K562 (cell line): ENCODE data around the gene CLHC1. TPM values are rescaled to one million over a fixed set of nuclear protein-coding genes. Genes with fewer than 3 reads are reported as not detected.

Experiments
- ATAC-seq: fragments of 200-7000 bp; cut with Tn5 transposase; 3 replicates; pipeline ENCODE4 v1.9.1; 2020; ENCODE audit warnings: moderate library complexity
- BruUV-seq: library from RNA; stranded (reverse); fragments of 400-500 nt; replicated peaks from 2 replicates; lab custom pipeline; 2021; lab: Mats Ljungman, UMichigan
- CTCF ChIA-PET: fragments of 300-600 bp; formaldehyde crosslinking; extraction: SDS; loops from one replicate; lab custom pipeline; 2021; ENCODE audit warnings: low intra/inter-chr PET ratio; lab: Yijun Ruan, JAX
- POLR2A ChIA-PET: fragments of 300-600, 350-650 bp; sonication (Branson Sonifier 250); formaldehyde crosslinking; extraction: SDS; loops from one replicate; lab custom pipeline; 2021; ENCODE audit warnings: antibody characterized with exemption, inconsistent platforms; lab: Yijun Ruan, JAX
- DNase-seq, 4 experiments: peaks; one replicate each; pipeline versions ENCODE4 v3.0.0 to v3.0.0-alpha.2; 2011 to 2018; ENCODE audit warnings: low spot score in 3 of 4, mixed read lengths in 3 of 4; ENCODE audit errors: extremely low read depth in 1 of 4
- FAIRE-seq: peaks from 2 replicates; lab custom pipeline; 2011; peaks lifted over from hg19 to GRCh38; lab: Jason Lieb, UNC
- H2AFZ ChIP-seq: 2 replicates; pipeline ENCODE4 v1.6.0; 2011; ENCODE audit warnings: low read depth, low read length, control low read depth, inconsistent platforms
- H3K27ac ChIP-seq: fragments of 200-600 bp; 3 replicates; pipeline ENCODE4 v1.8.0; 2011; ENCODE audit warnings: low read depth, mild to moderate bottlenecking, control low read depth, inconsistent platforms, low read length, moderate library complexity, mixed read lengths; ENCODE audit errors: extremely low read depth
- H3K27me3 ChIP-seq, 2 experiments: fragments of 300-600 bp in 1 of 2; 2 replicates in 1 of 2; 3 replicates in 1 of 2; pipeline versions ENCODE4 v1.6.0 to v1.8.0; 2011; ENCODE audit warnings: inconsistent platforms in 2 of 2, low read length in 2 of 2, mild to moderate bottlenecking in 1 of 2, mixed read lengths in 1 of 2, moderate library complexity in 1 of 2; ENCODE audit not compliant: control insufficient read depth in 2 of 2, insufficient read depth in 2 of 2
- H3K36me3 ChIP-seq: fragments of 300-600 bp; 3 replicates; pipeline ENCODE4 v1.8.0; 2011; ENCODE audit warnings: mild to moderate bottlenecking, low read length, inconsistent platforms; ENCODE audit not compliant: control insufficient read depth, insufficient read depth
- H3K4me1 ChIP-seq, 2 experiments: fragments of 200-600 bp in 1 of 2; replicated peaks in 1 of 2; 2 replicates in 1 of 2; 3 replicates in 1 of 2; pipeline versions ENCODE4 v1.5.1 to v1.8.0; 2011; ENCODE audit warnings: inconsistent platforms in 2 of 2, low read length in 2 of 2, mild to moderate bottlenecking in 1 of 2, mixed read lengths in 1 of 2, moderate library complexity in 1 of 2; ENCODE audit not compliant: control insufficient read depth in 2 of 2, insufficient read depth in 2 of 2
- H3K4me2 ChIP-seq: 2 replicates; pipeline ENCODE4 v1.6.1; 2011; ENCODE audit warnings: low read length, control low read depth, inconsistent platforms, mixed read lengths; ENCODE audit not compliant: insufficient read depth
- H3K4me3 ChIP-seq: fragments of 200-600 bp; sonication (generic), shearing (Covaris generic); 2 replicates; pipeline ENCODE4 v1.5.1; 2016; ENCODE audit warnings: control low read depth, inconsistent platforms
- H3K79me2 ChIP-seq: fragments of 200-600 bp; 3 replicates; pipeline ENCODE4 v1.8.0; 2011; ENCODE audit warnings: low read length, inconsistent platforms; ENCODE audit not compliant: control insufficient read depth, insufficient read depth
- H3K9ac ChIP-seq, 2 experiments: 2 replicates each; pipeline versions ENCODE4 v1.6.0 to v1.6.1; 2011; ENCODE audit warnings: low read depth in 2 of 2, low read length in 2 of 2, control low read depth in 1 of 2, inconsistent platforms in 1 of 2, mild to moderate bottlenecking in 1 of 2, mixed read lengths in 1 of 2; ENCODE audit not compliant: insufficient read depth in 1 of 2
- H3K9me1 ChIP-seq: one replicate; pipeline ENCODE4 v1.6.0; 2011; ENCODE audit warnings: inconsistent platforms, mild to moderate bottlenecking, low read length, moderate library complexity; ENCODE audit not compliant: control insufficient read depth, insufficient read depth
- H3K9me3 ChIP-seq: replicated peaks from 2 replicates; pipeline ENCODE4 v1.5.1; 2011; ENCODE audit warnings: low read depth, low read length, inconsistent platforms; ENCODE audit not compliant: control insufficient read depth, insufficient read depth
- H4K20me1 ChIP-seq: replicated peaks from 2 replicates; pipeline ENCODE4 v1.6.1; 2011; ENCODE audit warnings: low read length, inconsistent platforms, mixed read lengths; ENCODE audit not compliant: control insufficient read depth, insufficient read depth
- ATF1 ChIP-seq, 2 experiments: fragments of 450-650 bp in 1 of 2; IDR thresholded peaks; 2 replicates each; pipeline ENCODE4 v1.6.1; 2016; ENCODE audit warnings: missing compliant biosample characterization in 1 of 2, missing genetic modification characterization in 1 of 2
- CREB5 ChIP-seq: fragments of 250-450 bp; sonication (Bioruptor Pico); IDR thresholded peaks from 2 replicates; pipeline ENCODE4 v1.5.0; 2020; ENCODE audit warnings: mild to moderate bottlenecking
- MCM7 ChIP-seq, 2 experiments: fragments of 450-650 bp; IDR thresholded peaks; 2 replicates each; pipeline ENCODE4 v1.6.1; 2016 to 2018
- OTX1 ChIP-seq: fragments of 450-650 bp; formaldehyde crosslinking; IDR thresholded peaks from 2 replicates; pipeline ENCODE4 v1.4.0; 2022; ENCODE audit warnings: mild to moderate bottlenecking
- RERE ChIP-seq: sonication (generic); formaldehyde crosslinking; IDR thresholded peaks from 2 replicates; pipeline ENCODE4 v1.8.0; 2023; ENCODE audit warnings: missing genetic modification reagents, mild to moderate bottlenecking, borderline replicate concordance
- SMAD1 ChIP-seq: fragments of 150-350 bp; IDR thresholded peaks from 2 replicates; pipeline ENCODE4 v1.6.1; 2014; ENCODE audit warnings: low read length, low read depth; ENCODE audit not compliant: partially characterized antibody
- THRAP3 ChIP-seq: fragments of 450-650 bp; IDR thresholded peaks from 2 replicates; pipeline ENCODE4 v1.6.1; 2016; ENCODE audit warnings: mild to moderate bottlenecking, inconsistent platforms, borderline replicate concordance
- ZNF197 ChIP-seq: fragments of 200-800 bp; sonication (Bioruptor generic); IDR thresholded peaks from 2 replicates; pipeline ENCODE4 v1.6.1; 2016; ENCODE audit warnings: low read depth, missing genetic modification characterization, missing compliant biosample characterization
- ZNF316 ChIP-seq: fragments of 450-650 bp; IDR thresholded peaks from 2 replicates; pipeline ENCODE4 v1.6.1; 2016
- ZNF395 ChIP-seq: fragments of 200-800 bp; sonication (Bioruptor generic); IDR thresholded peaks from 2 replicates; pipeline ENCODE4 v1.6.1; 2017; ENCODE audit warnings: missing genetic modification characterization, missing compliant biosample characterization
- ZNF57 ChIP-seq: fragments of 450-650 bp; formaldehyde crosslinking; IDR thresholded peaks from 2 replicates; pipeline ENCODE4 v1.4.0; 2020; ENCODE audit warnings: mild to moderate bottlenecking, moderate library complexity
- ZNF696 ChIP-seq: fragments of 250-450 bp; sonication (Bioruptor Pico); conservative IDR thresholded peaks from 2 replicates; pipeline ENCODE4 v1.4.0; 2020; ENCODE audit warnings: mild to moderate bottlenecking, moderate library complexity
- WGBS: fragments of 100-300 bp; shearing (Covaris generic); methylation state at CpG from one replicate; pipeline ENCODE4 v1.1.6; 2016; ENCODE audit warnings: low coverage, mixed read lengths; ENCODE audit not compliant: insufficient coverage; ENCODE audit errors: missing lambda C conversion rate; 5-methylcytosine and 5-hydroxymethylcytosine counted together
- in situ Hi-C: fragments of 300-500 bp; cut with MboI; formaldehyde crosslinking; loops from 4 replicates; pipeline ENCODE4 v1.15.0; 2018; ENCODE audit warnings: inconsistent platforms, mixed read lengths
- intact Hi-C: fragments of 100-400 bp; cut with micrococcal nuclease; formaldehyde crosslinking; loops from 2 replicates; pipeline ENCODE4 v1.14.2; 2022
- polyA plus RNA-seq, 8 experiments: library from polyadenylated mRNA; depleted of rRNA in 4 of 8; stranded (reverse) in 5 of 8; unstranded in 3 of 8; fragments of >200 nt; fragmentation: Nextera tagmentation in 2 of 8; fragmentation: Illumina TruSeq in 1 of 8; extraction: Ambion mirVana in 2 of 8; extraction: Trizol in 1 of 8; gene quantifications; 2 replicates each; pipeline versions ENCODE4 v1.2.1 to v1.2.3, GENCODE V29; 2011 to 2014; ENCODE audit warnings: inconsistent platforms in 1 of 8, missing spikeins in 1 of 8
- total RNA-seq, 7 experiments: library from RNA; depleted of rRNA in 6 of 7; stranded (reverse); fragments of >200 nt in 6 of 7; fragmentation: Illumina TruSeq in 2 of 7; extraction: Trizol in 2 of 7; gene quantifications; 2 replicates each; pipeline versions ENCODE4 v1.2.1 to v1.2.3, GENCODE V29; 2011 to 2021; ENCODE audit warnings: low replicate concordance in 1 of 7

The CLHC1 gene
- total and polyA plus RNA-seq, 9 of the 15 experiments (the other 6 are each of a cell fraction or from before 2014, with no cell fraction given), result 3.7 to 14.3 (median 8.6) TPM

- Histone ChIP-seq H3K9me3 (no peaks in the 10 kb centered on the region; the same call in 1 of the 2 replicates), H3K4me2 (peak overlapping the region; percentile 71), H3K9ac (peak overlapping the region; percentile 39 to 73; a peak in 3 of 4 replicates), H3K36me3 (no peaks in the 10 kb centered on the region; the same call in 2 of the 3 replicates), H3K4me1 (peaks cover 47 to 71% of the 10 kb centered on the region in 2 experiments), H3K79me2 (no peaks in the 10 kb centered on the region), H3K27me3 (no peaks in the 10 kb centered on the region), H3K9me1 (no peaks in the 10 kb centered on the region), H4K20me1 (no peaks in the 10 kb centered on the region), H3K27ac (peak overlapping the region; percentile 96), H3K4me3 (no peak overlapping the region), H2AFZ (peak overlapping the region; percentile 93)
- in situ Hi-C loops (no loop called here), intact Hi-C loops (loop anchor here (1.0 to 5.0 kb wide), 4 partner anchors 24 to 90 kb away; partner anchors contain the start of gene RTN4)
- DNase-seq, result peak; percentile 91 to 97 (median 94)
- CTCF ChIA-PET, result no interaction called here
- peak; percentile 96 for FAIRE-seq
- POLR2A ChIA-PET, result interaction anchor here (0.6 to 4.3 kb wide), 14 partner anchors 12 to 721 kb away, joined by 3 to 26 read pairs (median 5); partner anchors contain the start of gene RTN4
- peak; percentile 77 for ATAC-seq
- BruUV-seq, result TSS peak; percentile 98
- WGBS, result 9% methylated on average over 7 of the region's 8 CpGs
- TF ChIP-seq ATF1 (CRISPR knock-in tag; IDR thresholded peaks at IDR 0.05) (no peak), ATF1 (tag; IDR thresholded peaks at IDR 0.05) (peak; percentile 83), MCM7 (IDR thresholded peaks at IDR 0.05) (no peak), ZNF395 (CRISPR knock-in tag) (peak; percentile 97), ZNF696 (CRISPR knock-in tag) (no peak), ZNF57 (CRISPR knock-in tag) (no peak), RERE (CRISPR knock-in tag) (no peak), CREB5 (CRISPR knock-in tag) (no peak), THRAP3 (no peak), OTX1 (CRISPR knock-in tag) (no peak), ZNF197 (CRISPR knock-in tag) (peak; percentile 98), ZNF316 (peak; percentile 84), SMAD1 (peak; percentile 88)
Observed at GRCh38 chr2:55140316-55141219, 91.5 kb downstream of the CLHC1 start.
